Measurements from ENCODE around the gene SMIM38.
A peak's percentile ranks its signal among the peaks of the same experiment; 100 is the strongest.

Gene SMIM38

GRCh38 chr11:69158301-69159149 is 2.8 kb downstream of the SMIM38 start:
- DNase-seq = no peak

GRCh38 chr11:69159150-69159852 is 3.6 kb downstream of the SMIM38 start:
- DNase-seq = no peak

- no peak for DNase-seq
These were observed 4.8 kb downstream of the SMIM38 start for GRCh38 chr11:69160296-69161116.

GRCh38 chr11:69161117-69161407 is 5.3 kb downstream of the SMIM38 start:
- no peak for DNase-seq

GRCh38 chr11:69162505-69162904 is 6.8 kb downstream of the SMIM38 start:
- no peak for DNase-seq

GRCh38 chr11:69163842-69164241 is 8.1 kb downstream of the SMIM38 start:
- DNase-seq = no peak

- no peak for DNase-seq
These were observed 9.1 kb downstream of the SMIM38 start for GRCh38 chr11:69164824-69165223.

GRCh38 chr11:69165775-69166174 is 10.0 kb downstream of the SMIM38 start:
- no peak for DNase-seq

GRCh38 chr11:69166218-69167115 is 10.7 kb downstream of the SMIM38 start:
- peak in 6 of 56 donors; percentile 2 to 81 (median 18) for DNase-seq

- no peak for DNase-seq
These were observed 11.6 kb downstream of the SMIM38 start for GRCh38 chr11:69167130-69167915.

- no peak for DNase-seq
These were observed 12.4 kb downstream of the SMIM38 start for GRCh38 chr11:69167916-69168691.

GRCh38 chr11:69169479-69169878 is 13.7 kb downstream of the SMIM38 start:
- no peak for DNase-seq

GRCh38 chr11:69170704-69171103 is 15.0 kb downstream of the SMIM38 start:
- DNase-seq = no peak

- DNase-seq = no peak
These were observed 15.9 kb downstream of the SMIM38 start for GRCh38 chr11:69171476-69172240.

GRCh38 chr11:69172674-69173073 is 16.9 kb downstream of the SMIM38 start:
- no peak for DNase-seq

- no peak for DNase-seq
These were observed 17.6 kb downstream of the SMIM38 start for GRCh38 chr11:69173331-69173730.

- DNase-seq = no peak
These were observed 18.3 kb downstream of the SMIM38 start for GRCh38 chr11:69173925-69174581.

- no peak for DNase-seq
These were observed 19.1 kb downstream of the SMIM38 start for GRCh38 chr11:69174841-69175240.
